ENCODE results near the gene FAM90A1. TPM values are rescaled to one million over a fixed set of nuclear protein-coding genes. Genes with fewer than 3 reads are reported as not detected.
"Not testable (repeated sequence)": the region's sequence is repeated elsewhere in the genome, so short reads cannot be mapped to it uniquely, and the experiment has no call there.

Gene FAM90A1
- total and polyA plus RNA-seq, 12 donors, result 0.03 to 0.44 (median 0.16) TPM; not detected in 5

DNA sequence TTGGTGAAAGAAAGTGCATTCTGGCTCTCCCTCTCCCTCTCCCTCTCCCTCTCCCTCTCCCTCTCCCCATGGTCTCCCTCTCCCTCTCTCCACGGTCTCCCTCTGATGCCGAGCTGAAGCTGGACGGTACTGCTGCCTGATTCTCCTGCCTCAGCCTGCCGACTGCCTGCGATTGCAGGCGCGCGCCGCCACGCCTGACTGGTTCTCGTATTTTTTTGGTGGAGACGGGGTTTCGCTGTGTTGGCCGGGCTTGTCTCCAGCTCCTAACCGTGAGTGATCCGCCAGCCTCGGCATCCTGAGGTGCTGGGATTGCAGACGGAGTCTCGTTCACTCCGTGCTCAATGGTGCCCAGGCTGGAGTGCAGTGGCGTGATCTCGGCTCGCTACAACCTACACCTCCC, 44.1 kb downstream of the FAM90A1 start:
- not testable (repeated sequence) for H3K9me3 ChIP-seq, H3K36me3 ChIP-seq, H3K27ac ChIP-seq, H3K4me3 ChIP-seq, ATAC-seq, H3K4me1 ChIP-seq, DNase-seq, H3K27me3 ChIP-seq
- intact Hi-C loops (cut with DNase I), result loop anchor here in 1 of 10 donors (10.0 kb wide), 1 partner anchor 79 kb away; no protein-coding TSS in a partner anchor
- WGBS, 2 donors, result 97 to 98% methylated on average over 21 to 23 of the region's 23 CpGs

- H3K36me3 ChIP-seq, H3K4me3 ChIP-seq, DNase-seq, H3K27me3 ChIP-seq, H3K27ac ChIP-seq, H3K9me3 ChIP-seq, ATAC-seq, H3K4me1 ChIP-seq: not testable (repeated sequence)
- intact Hi-C loops (cut with DNase I), result loop anchor here in 1 of 10 donors (10.0 kb wide), 1 partner anchor 78 kb away; no protein-coding TSS in a partner anchor
- WGBS, 2 donors, result 98% methylated on average over 7 of the region's 7 CpGs
These were observed 44.5 kb downstream of the FAM90A1 start for GRCh38 chr12:8182923-8183322.

- H3K4me3 ChIP-seq, H3K27me3 ChIP-seq, DNase-seq, ATAC-seq, H3K4me1 ChIP-seq, H3K36me3 ChIP-seq, H3K9me3 ChIP-seq, H3K27ac ChIP-seq: not testable (repeated sequence)
- intact Hi-C loops (cut with DNase I), result loop anchor here in 1 of 10 donors (10.0 kb wide), 1 partner anchor 76 kb away; no protein-coding TSS in a partner anchor
These were observed 46.1 kb downstream of the FAM90A1 start for GRCh38 chr12:8181271-8181670.

DNA sequence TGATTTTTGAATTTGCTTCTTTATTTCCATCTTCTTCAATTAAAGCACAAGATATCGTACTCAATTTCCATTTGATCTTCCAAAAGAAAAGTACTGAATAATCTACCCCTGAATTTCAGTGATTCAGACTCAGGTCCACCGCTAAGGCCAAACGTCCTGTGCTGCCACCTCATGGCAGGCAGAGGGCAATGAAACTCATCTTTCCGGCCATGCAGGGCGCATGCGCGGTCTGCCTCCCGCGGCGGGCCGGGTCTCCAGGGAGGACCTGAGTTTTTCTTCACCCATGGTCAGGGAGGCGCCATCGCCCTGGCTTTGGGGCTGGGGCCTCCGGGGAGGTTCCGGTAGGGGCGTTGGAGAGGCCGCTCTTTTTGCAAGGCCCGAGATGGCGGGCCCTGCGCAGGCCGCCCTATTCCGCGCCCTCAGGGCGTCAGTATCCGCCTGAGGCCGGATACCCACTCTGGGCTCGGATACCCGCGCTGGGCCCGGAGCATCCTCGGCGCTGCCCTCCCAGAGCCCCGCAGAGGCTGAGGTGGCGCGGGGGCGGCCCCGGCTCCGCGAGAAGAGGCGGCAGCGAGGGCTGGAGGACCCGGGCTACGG, 47.3 kb downstream of the FAM90A1 start:
- intact Hi-C loops (cut with DNase I), result loop anchor here in 2 of 10 donors (10.0 kb wide), 2 partner anchors 65 to 75 kb away; no protein-coding TSS in a partner anchor
- 1% methylated on average over 37 to 41 of the region's 43 CpGs for WGBS, 2 donors
- TF ChIP-seq, protein P1, sequence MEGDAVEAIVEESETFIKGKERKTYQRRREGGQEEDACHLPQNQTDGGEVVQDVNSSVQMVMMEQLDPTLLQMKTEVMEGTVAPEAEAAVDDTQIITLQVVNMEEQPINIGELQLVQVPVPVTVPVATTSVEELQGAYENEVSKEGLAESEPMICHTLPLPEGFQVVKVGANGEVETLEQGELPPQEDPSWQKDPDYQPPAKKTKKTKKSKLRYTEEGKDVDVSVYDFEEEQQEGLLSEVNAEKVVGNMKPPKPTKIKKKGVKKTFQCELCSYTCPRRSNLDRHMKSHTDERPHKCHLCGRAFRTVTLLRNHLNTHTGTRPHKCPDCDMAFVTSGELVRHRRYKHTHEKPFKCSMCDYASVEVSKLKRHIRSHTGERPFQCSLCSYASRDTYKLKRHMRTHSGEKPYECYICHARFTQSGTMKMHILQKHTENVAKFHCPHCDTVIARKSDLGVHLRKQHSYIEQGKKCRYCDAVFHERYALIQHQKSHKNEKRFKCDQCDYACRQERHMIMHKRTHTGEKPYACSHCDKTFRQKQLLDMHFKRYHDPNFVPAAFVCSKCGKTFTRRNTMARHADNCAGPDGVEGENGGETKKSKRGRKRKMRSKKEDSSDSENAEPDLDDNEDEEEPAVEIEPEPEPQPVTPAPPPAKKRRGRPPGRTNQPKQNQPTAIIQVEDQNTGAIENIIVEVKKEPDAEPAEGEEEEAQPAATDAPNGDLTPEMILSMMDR (IDR thresholded peaks at IDR 0.05), result peak; percentile 51 to 85 (median 81)
- not testable (repeated sequence) for H3K27me3 ChIP-seq, ATAC-seq, H3K9me3 ChIP-seq, H3K4me1 ChIP-seq, H3K36me3 ChIP-seq
- peak overlapping the region; percentile 62 to 97 (median 84) for H3K4me3 ChIP-seq
- DNase-seq, result peak; percentile 45 to 85
- peak overlapping the region; percentile 24 to 92 (median 80) for H3K27ac ChIP-seq

GRCh38 chr12:8172911-8173310, 54.5 kb downstream of the FAM90A1 start:
- peaks cover 0 to 10% (median 0%) of the 10 kb centered on the region in 7 donors for H3K27me3 ChIP-seq
- not testable (repeated sequence) for H3K4me3 ChIP-seq, H3K9me3 ChIP-seq, H3K27ac ChIP-seq, ATAC-seq, DNase-seq, H3K4me1 ChIP-seq, H3K36me3 ChIP-seq
- intact Hi-C loops (cut with DNase I), result loop anchor here in 1 of 10 donors (10.0 kb wide), 1 partner anchor 58 kb away; no protein-coding TSS in a partner anchor
- WGBS, 2 donors, result 81 to 97% methylated on average over 2 of the region's 2 CpGs

Other genes with a start within 250 kb of the FAM90A1 start
- gene FOXJ2, start 194.9 kb downstream of the FAM90A1 start, total RNA-seq, result 10 to 100 TPM; 22.1 to 29.4 (median 24.6) TPM
- 1 to 10 TPM; 8.7 to 9.3 TPM for gene FOXJ2, start 194.9 kb downstream of the FAM90A1 start, polyA plus RNA-seq
- gene C3AR1, start 161.3 kb downstream of the FAM90A1 start, total RNA-seq, result 10 to 100 TPM in 1 of 10 donors, 1 to 10 TPM in 9; 1.1 to 26.5 (median 3.8) TPM
- 1 to 10 TPM; 2.1 to 4.4 TPM for gene C3AR1, start 161.3 kb downstream of the FAM90A1 start, polyA plus RNA-seq
- gene NECAP1, start 145.3 kb downstream of the FAM90A1 start, total RNA-seq, result 10 to 100 TPM; 15.4 to 25.6 (median 19.6) TPM
- gene NECAP1, start 145.3 kb downstream of the FAM90A1 start, polyA plus RNA-seq, result 10 to 100 TPM; 13.9 to 14.2 TPM
- 1 to 10 TPM in 4 of 10 donors, under 1 TPM in 1, not detected in 5; 0.39 to 4.9 (median 1.2) TPM for gene CLEC4A, start 104.0 kb downstream of the FAM90A1 start, total RNA-seq
- gene CLEC4A, start 104.0 kb downstream of the FAM90A1 start, polyA plus RNA-seq, result 1 to 10 TPM in 1 of 2 donors, under 1 TPM in 1; 0.51 to 2.5 TPM
- not detected for gene ZNF705A, start 70.6 kb downstream of the FAM90A1 start, total RNA-seq
- not detected for gene ZNF705A, start 70.6 kb downstream of the FAM90A1 start, polyA plus RNA-seq
- gene CLEC6A, start 228.3 kb upstream of the FAM90A1 start, total RNA-seq, result under 1 TPM in 1 of 10 donors, not detected in 9; 0.14 TPM
- gene CLEC6A, start 228.3 kb upstream of the FAM90A1 start, polyA plus RNA-seq, result not detected

All from heart right ventricle (tissue), 16 donors.